HG03565 (cell line): Measurements from ENCODE around the gene UBQLN4.
"Not testable (repeated sequence)": the region's sequence is repeated elsewhere in the genome, so short reads cannot be mapped to it uniquely, and the experiment has no call there.

Experiments used
- ATAC-seq: cut with Tn5 transposase; IDR thresholded peaks from one replicate; pipeline ENCODE4 v1.9.1; 2021; ENCODE audit warnings: mild to moderate bottlenecking, moderate library complexity; ENCODE audit not compliant: unreplicated experiment

UBQLN4 gene

GRCh38 chr1:156062189-156062588 lies 8.6 kb upstream of the UBQLN4 start:
- ATAC-seq = no peak

- no peak for ATAC-seq
These were observed 7.5 kb upstream of the UBQLN4 start, which contains the start of gene RAB25 for GRCh38 chr1:156060937-156061636. TSS of gene RAB25 (plus strand) at chr1:156061160. CDS start at chr1:156061401, 241 bp downstream.

- no peak for ATAC-seq
These were observed 2.8 kb upstream of the UBQLN4 start for GRCh38 chr1:156056326-156056849.

- ATAC-seq = no peak
These were observed 1.9 kb upstream of the UBQLN4 start for GRCh38 chr1:156055281-156056048.

- peak; percentile 65 for ATAC-seq
These were observed 1.1 kb upstream of the UBQLN4 start, which contains the start of gene LAMTOR2 for GRCh38 chr1:156054500-156055280. TSS of gene LAMTOR2 (plus strand) at chr1:156054782. CDS start at chr1:156054890, 108 bp downstream.

GRCh38 chr1:156052862-156053767 lies 483 bp downstream of the UBQLN4 start:
- no peak for ATAC-seq

GRCh38 chr1:156051011-156051725 lies 2.4 kb downstream of the UBQLN4 start:
- ATAC-seq = no peak

- ATAC-seq = no peak
These were observed 3.2 kb downstream of the UBQLN4 start for GRCh38 chr1:156050376-156050775.

- ATAC-seq = no peak
These were observed 4.8 kb downstream of the UBQLN4 start for GRCh38 chr1:156048663-156049258.

GRCh38 chr1:156045076-156045475 lies 8.5 kb downstream of the UBQLN4 start:
- no peak for ATAC-seq

- no peak for ATAC-seq
These were observed 10.8 kb downstream of the UBQLN4 start for GRCh38 chr1:156042828-156043227.

GRCh38 chr1:156034991-156035390 lies 18.6 kb downstream of the UBQLN4 start:
- not testable (repeated sequence) for ATAC-seq

GRCh38 chr1:156033011-156033410 lies 20.6 kb downstream of the UBQLN4 start:
- no peak for ATAC-seq

GRCh38 chr1:156026588-156026987 lies 27.0 kb downstream of the UBQLN4 start:
- ATAC-seq = no peak

- no peak for ATAC-seq
These were observed 27.7 kb downstream of the UBQLN4 start for GRCh38 chr1:156025876-156026275.

- ATAC-seq = no peak
These were observed 28.8 kb downstream of the UBQLN4 start for GRCh38 chr1:156024801-156025200.

GRCh38 chr1:156021954-156022353 lies 31.6 kb downstream of the UBQLN4 start:
- no peak for ATAC-seq

GRCh38 chr1:156021093-156021428 lies 32.5 kb downstream of the UBQLN4 start:
- no peak for ATAC-seq
